IPS-15b (cell line): ENCODE data around the gene SMAD6.

ENCODE experiments used
- H3K27me3 ChIP-seq: one replicate; pipeline ENCODE4 v1.6.1; 2013; ENCODE audit warnings: low read length; ENCODE audit not compliant: control insufficient read depth, insufficient read depth
- H3K36me3 ChIP-seq: one replicate; pipeline ENCODE4 v1.6.1; 2013; ENCODE audit warnings: low read length; ENCODE audit not compliant: control insufficient read depth, insufficient read depth
- H3K4me1 ChIP-seq: one replicate; pipeline ENCODE4 v1.6.1; 2013; ENCODE audit warnings: mild to moderate bottlenecking, low read length; ENCODE audit not compliant: control insufficient read depth, insufficient read depth
- H3K4me3 ChIP-seq: one replicate; pipeline ENCODE4 v1.5.1; 2013; ENCODE audit warnings: low read depth, low read length
- H3K9ac ChIP-seq: one replicate; pipeline ENCODE4 v1.6.1; 2013; ENCODE audit warnings: low read depth, mild to moderate bottlenecking, low read length
- H3K9me3 ChIP-seq: one replicate; pipeline ENCODE4 v1.6.1; 2013; ENCODE audit warnings: mild to moderate bottlenecking, low read length; ENCODE audit not compliant: control insufficient read depth, insufficient read depth

Gene SMAD6

GRCh38 chr15:66724732-66725463 is 22.9 kb downstream of the SMAD6 start:
- H3K9ac ChIP-seq, result no peak overlapping the region
- H3K9me3 ChIP-seq, result no peaks in the 10 kb centered on the region
- peaks cover 2% of the 10 kb centered on the region for H3K4me1 ChIP-seq
- no peaks in the 10 kb centered on the region for H3K36me3 ChIP-seq
- H3K27me3 ChIP-seq, result no peaks in the 10 kb centered on the region
- no peak overlapping the region for H3K4me3 ChIP-seq

GRCh38 chr15:66725464-66725785 is 23.4 kb downstream of the SMAD6 start:
- no peaks in the 10 kb centered on the region for H3K36me3 ChIP-seq
- H3K4me1 ChIP-seq, result peaks cover 2% of the 10 kb centered on the region
- H3K4me3 ChIP-seq, result no peak overlapping the region
- H3K9ac ChIP-seq, result no peak overlapping the region
- H3K9me3 ChIP-seq, result no peaks in the 10 kb centered on the region
- H3K27me3 ChIP-seq, result no peaks in the 10 kb centered on the region

DNA sequence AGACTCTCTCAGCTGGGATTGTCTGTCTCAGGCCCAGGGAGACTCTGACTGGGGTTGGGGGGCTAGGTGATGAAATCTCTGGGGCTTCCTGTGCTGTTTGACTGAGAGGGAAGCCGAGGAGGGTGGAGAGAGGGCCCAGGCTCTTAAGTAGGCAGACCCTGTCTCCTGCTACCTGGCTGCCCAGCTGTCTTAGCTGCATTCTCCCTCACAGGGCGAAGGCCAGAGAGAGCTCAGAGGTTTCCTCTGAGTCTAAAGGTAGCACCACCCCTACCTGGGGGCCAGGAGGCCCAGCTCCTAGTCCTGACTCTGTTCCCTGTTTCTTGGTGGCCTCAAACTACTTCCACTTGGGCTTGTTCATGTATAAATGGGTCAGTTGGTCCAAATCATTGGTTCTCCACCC is 24.4 kb downstream of the SMAD6 start:
- peaks cover 2% of the 10 kb centered on the region for H3K4me1 ChIP-seq
- no peaks in the 10 kb centered on the region for H3K27me3 ChIP-seq
- no peaks in the 10 kb centered on the region for H3K9me3 ChIP-seq
- H3K9ac ChIP-seq, result no peak overlapping the region
- no peaks in the 10 kb centered on the region for H3K36me3 ChIP-seq
- H3K4me3 ChIP-seq, result no peak overlapping the region

GRCh38 chr15:66729331-66729951 is 27.4 kb downstream of the SMAD6 start:
- Histone ChIP-seq H3K9me3 (no peaks in the 10 kb centered on the region), H3K27me3 (no peaks in the 10 kb centered on the region), H3K9ac (no peak overlapping the region), H3K4me1 (peaks cover 2% of the 10 kb centered on the region), H3K36me3 (no peaks in the 10 kb centered on the region), H3K4me3 (no peak overlapping the region)

- no peak overlapping the region for H3K9ac ChIP-seq
- H3K4me1 ChIP-seq, result peaks cover 2% of the 10 kb centered on the region
- no peaks in the 10 kb centered on the region for H3K27me3 ChIP-seq
- H3K9me3 ChIP-seq, result no peaks in the 10 kb centered on the region
- H3K36me3 ChIP-seq, result no peaks in the 10 kb centered on the region
- H3K4me3 ChIP-seq, result no peak overlapping the region
These were observed 28.4 kb downstream of the SMAD6 start for GRCh38 chr15:66730168-66731021.

- no peaks in the 10 kb centered on the region for H3K27me3 ChIP-seq
- no peaks in the 10 kb centered on the region for H3K36me3 ChIP-seq
- no peak overlapping the region for H3K9ac ChIP-seq
- H3K9me3 ChIP-seq, result no peaks in the 10 kb centered on the region
- peaks cover 2% of the 10 kb centered on the region for H3K4me1 ChIP-seq
- H3K4me3 ChIP-seq, result no peak overlapping the region
These were observed 31.9 kb downstream of the SMAD6 start for GRCh38 chr15:66733976-66734375.

DNA sequence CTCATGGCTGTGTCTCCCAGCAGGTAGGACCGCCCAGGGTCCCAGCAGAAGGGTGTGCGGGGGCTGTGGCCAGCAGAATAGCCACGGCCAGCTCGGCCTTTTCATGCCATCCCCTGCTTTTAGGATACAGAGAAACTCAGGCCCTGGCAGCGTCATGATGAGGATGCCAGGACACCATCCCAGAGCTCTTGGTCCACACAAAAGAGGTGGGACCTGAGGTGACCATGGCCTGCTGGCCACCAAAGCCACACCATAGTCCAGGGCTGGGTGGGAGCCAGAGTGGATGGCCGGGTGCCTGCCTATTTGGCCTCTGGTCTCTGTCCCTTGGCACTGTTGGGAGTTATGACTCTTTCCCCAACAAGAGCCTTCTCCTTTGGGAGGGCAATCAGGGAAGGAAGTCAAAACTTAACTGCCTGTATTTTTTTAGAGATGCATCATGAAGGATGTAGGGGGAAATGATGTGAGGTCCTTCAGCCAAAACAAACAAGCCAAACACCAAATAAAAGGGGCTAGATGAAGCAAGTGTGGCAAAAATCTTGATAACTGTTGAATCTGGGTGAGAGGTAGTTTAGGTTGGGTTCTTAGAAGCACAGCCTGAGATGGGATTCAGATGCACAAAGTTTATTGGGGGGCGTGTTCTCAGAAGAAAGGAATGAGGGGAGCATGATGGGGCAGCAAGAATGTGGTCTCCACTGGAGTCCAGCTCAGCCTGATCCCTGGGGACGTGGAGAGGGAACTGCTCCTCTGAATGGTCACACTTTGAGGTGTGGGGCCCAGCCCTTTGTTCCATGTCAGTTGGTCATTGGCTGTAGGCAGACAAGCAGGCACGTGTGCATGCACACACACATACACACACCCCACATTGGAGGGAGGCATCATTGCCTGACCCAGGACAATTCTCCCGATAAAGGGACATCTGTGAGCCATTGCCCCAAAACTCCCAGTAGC is 33.2 kb downstream of the SMAD6 start:
- H3K9me3 ChIP-seq, result no peaks in the 10 kb centered on the region
- no peak overlapping the region for H3K4me3 ChIP-seq
- no peaks in the 10 kb centered on the region for H3K36me3 ChIP-seq
- H3K4me1 ChIP-seq, result no peaks in the 10 kb centered on the region
- H3K27me3 ChIP-seq, result no peaks in the 10 kb centered on the region
- H3K9ac ChIP-seq, result no peak overlapping the region

DNA sequence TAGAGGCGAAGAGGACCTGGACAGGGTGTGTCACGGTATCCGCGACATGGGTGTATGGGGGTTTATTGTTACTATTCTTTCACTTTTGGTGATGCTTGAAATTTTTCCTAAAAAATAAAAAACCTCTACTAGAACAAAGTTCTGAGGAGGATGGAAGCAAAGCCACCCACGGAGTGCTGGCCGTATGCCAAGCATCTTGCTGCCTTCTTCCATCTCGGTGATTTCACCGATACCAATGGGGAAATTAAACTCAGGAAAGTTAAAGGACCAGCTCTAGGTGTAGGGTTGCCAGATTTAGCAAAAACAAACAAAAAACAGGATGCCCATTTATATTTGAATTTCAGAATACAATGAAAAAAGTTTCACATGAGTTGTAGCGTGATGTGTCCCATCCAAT is 33.9 kb downstream of the SMAD6 start:
- H3K27me3 ChIP-seq, result no peaks in the 10 kb centered on the region
- no peak overlapping the region for H3K9ac ChIP-seq
- H3K4me1 ChIP-seq, result no peaks in the 10 kb centered on the region
- H3K9me3 ChIP-seq, result no peaks in the 10 kb centered on the region
- H3K4me3 ChIP-seq, result no peak overlapping the region
- H3K36me3 ChIP-seq, result no peaks in the 10 kb centered on the region

DNA sequence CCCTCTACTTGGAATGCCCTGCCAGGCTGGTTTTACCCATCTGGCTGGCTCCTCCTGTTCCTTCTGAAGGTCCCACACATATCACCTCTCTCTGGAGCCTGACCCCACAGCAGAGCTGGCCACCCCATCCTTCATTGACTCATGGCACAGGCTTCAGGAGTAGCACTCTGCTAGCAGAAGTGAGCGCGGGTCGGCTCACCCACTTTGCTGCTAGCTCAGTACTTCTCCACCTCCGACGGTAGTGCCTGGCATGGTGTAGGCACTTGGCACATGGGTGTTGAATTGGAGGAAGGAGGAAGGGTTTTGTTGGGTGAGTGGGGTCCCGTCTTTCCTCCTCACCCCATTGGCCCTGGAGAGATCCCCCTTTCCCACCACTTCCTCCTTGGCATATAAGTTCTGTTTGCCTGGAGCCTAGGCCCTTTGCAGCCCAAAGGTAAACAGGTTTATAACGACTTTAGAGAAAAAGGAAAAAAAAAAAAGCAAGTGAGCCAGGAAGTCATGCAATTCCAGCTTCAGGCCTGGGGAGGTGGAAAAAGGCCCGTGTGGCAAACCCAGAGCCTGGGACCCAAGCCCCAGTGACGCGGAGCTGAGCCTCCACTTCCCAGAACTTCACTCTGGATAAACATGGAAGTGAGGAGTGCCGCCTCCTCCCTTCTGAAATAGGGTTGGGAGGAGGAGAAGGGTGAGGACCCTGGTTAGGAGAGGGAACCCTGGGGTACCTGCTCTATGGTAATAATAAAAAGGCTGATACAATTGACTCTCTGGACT is 35.4 kb downstream of the SMAD6 start:
- no peak overlapping the region for H3K9ac ChIP-seq

DNA sequence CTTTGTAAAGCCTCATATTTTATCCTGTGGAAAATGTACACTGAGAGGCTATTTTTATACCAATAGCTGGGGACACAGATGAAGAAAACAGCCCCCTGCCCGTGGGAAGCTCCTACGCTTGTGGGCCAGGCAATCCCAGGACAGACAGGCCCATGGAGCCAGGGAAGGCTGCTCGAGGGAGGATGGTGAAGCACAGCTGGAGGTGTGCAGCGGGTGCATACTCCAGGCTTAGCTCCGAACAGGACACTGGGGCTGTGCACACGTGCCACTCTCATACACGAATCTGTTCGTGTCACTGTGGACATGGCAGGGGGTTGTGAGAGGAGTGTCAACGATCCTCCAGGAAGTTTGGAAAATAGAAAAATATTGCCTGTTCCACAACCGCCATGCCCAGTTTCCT is 36.1 kb downstream of the SMAD6 start:
- no peak overlapping the region for H3K9ac ChIP-seq
- no peaks in the 10 kb centered on the region for H3K4me1 ChIP-seq
- H3K4me3 ChIP-seq, result no peak overlapping the region
- no peaks in the 10 kb centered on the region for H3K36me3 ChIP-seq
- no peaks in the 10 kb centered on the region for H3K9me3 ChIP-seq
- no peaks in the 10 kb centered on the region for H3K27me3 ChIP-seq

More for the DNA sequence above, 35.4 kb downstream of the SMAD6 start:
- H3K4me1 ChIP-seq, result no peaks in the 10 kb centered on the region
- H3K27me3 ChIP-seq, result no peaks in the 10 kb centered on the region
- no peaks in the 10 kb centered on the region for H3K9me3 ChIP-seq
- H3K36me3 ChIP-seq, result no peaks in the 10 kb centered on the region
- H3K4me3 ChIP-seq, result no peak overlapping the region

DNA sequence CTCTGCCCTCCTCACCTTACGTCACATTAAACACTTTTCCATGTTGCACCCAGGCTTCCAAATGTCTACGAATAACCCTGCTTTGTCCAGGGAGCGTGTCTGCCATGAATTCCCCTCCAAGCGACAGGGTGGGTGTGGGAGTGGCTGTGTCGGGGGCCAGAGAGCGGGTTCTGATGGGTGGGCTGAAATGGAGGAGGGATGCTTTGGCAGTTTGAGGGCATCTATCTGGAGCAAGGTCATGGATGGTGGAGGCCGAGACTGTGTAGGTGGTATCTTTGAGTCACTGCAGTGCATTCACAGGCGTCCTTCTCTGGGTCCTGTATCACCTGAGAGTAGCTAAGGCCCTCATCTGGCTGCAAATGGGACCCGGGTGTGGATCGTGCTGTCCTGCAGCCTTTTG is 36.6 kb downstream of the SMAD6 start:
- H3K4me3 ChIP-seq, result no peak overlapping the region
- no peaks in the 10 kb centered on the region for H3K36me3 ChIP-seq

More for the DNA sequence above, 36.6 kb downstream of the SMAD6 start:
- H3K4me1 ChIP-seq, result no peaks in the 10 kb centered on the region
- H3K9ac ChIP-seq, result no peak overlapping the region
- no peaks in the 10 kb centered on the region for H3K9me3 ChIP-seq
- no peaks in the 10 kb centered on the region for H3K27me3 ChIP-seq
